ENCODE results near the gene IRF2BP2.

IRF2BP2 gene

GRCh38 chr1:234633246-234634003 lies 23.4 kb upstream of the IRF2BP2 start:
- DNase-seq = no peak

- no peak for DNase-seq
Observed at GRCh38 chr1:234632225-234632624, 22.2 kb upstream of the IRF2BP2 start.

GRCh38 chr1:234631721-234632125 lies 21.7 kb upstream of the IRF2BP2 start:
- DNase-seq = no peak

GRCh38 chr1:234629026-234629425 lies 19.0 kb upstream of the IRF2BP2 start:
- DNase-seq = no peak

GRCh38 chr1:234628089-234628488 lies 18.1 kb upstream of the IRF2BP2 start:
- DNase-seq = no peak

GRCh38 chr1:234627009-234627950 lies 17.3 kb upstream of the IRF2BP2 start:
- no peak for DNase-seq

- no peak for DNase-seq
Observed at GRCh38 chr1:234626391-234626790, 16.4 kb upstream of the IRF2BP2 start.

GRCh38 chr1:234624724-234625117 lies 14.7 kb upstream of the IRF2BP2 start:
- no peak for DNase-seq

- DNase-seq = no peak
Observed at GRCh38 chr1:234621657-234622335, 11.8 kb upstream of the IRF2BP2 start.

- no peak for DNase-seq
Observed at GRCh38 chr1:234621127-234621468, 11.1 kb upstream of the IRF2BP2 start.

- DNase-seq = no peak
Observed at GRCh38 chr1:234620272-234621126, 10.5 kb upstream of the IRF2BP2 start.

- DNase-seq = no peak
Observed at GRCh38 chr1:234619794-234620247, 9.8 kb upstream of the IRF2BP2 start.

- DNase-seq = no peak
Observed at GRCh38 chr1:234619071-234619480, 9.1 kb upstream of the IRF2BP2 start.

- no peak for DNase-seq
Observed at GRCh38 chr1:234618737-234619049, 8.7 kb upstream of the IRF2BP2 start.

GRCh38 chr1:234617986-234618736 lies 8.2 kb upstream of the IRF2BP2 start:
- DNase-seq = no peak

GRCh38 chr1:234617131-234617985 lies 7.4 kb upstream of the IRF2BP2 start:
- no peak for DNase-seq

- DNase-seq = no peak
Observed at GRCh38 chr1:234616644-234617043, 6.7 kb upstream of the IRF2BP2 start.

- DNase-seq = no peak
Observed at GRCh38 chr1:234614081-234614489, 4.1 kb upstream of the IRF2BP2 start.

GRCh38 chr1:234613128-234613875 lies 3.3 kb upstream of the IRF2BP2 start:
- no peak for DNase-seq

Measured in CD4-positive, alpha-beta T cell treated with Interferon gamma for 1 hour (primary cell).